Stomach (tissue), 9 donors: ENCODE data around the gene VWC2. TPM values are rescaled to one million over a fixed set of nuclear protein-coding genes. Genes with fewer than 3 reads are reported as not detected.

Experiments used
- DNase-seq, 2 donors: peaks; one replicate each; pipeline versions ENCODE4 v3.0.0 to v3.0.0-alpha.2; 2013 to 2019
- H3K27ac ChIP-seq, 5 donors: fragments of 200-600 bp in 4 of 5; sonication (generic) in 4 of 5; one replicate each; pipeline ENCODE4 v1.5.1; 2013 to 2019; ENCODE audit warnings: mild to moderate bottlenecking in 1 of 5, moderate library complexity in 1 of 5
- H3K27me3 ChIP-seq, 3 donors: fragments of 200-600 bp; sonication (generic); one replicate each; pipeline ENCODE4 v1.5.1; 2017 to 2019; ENCODE audit warnings: mixed run types in 1 of 3
- H3K36me3 ChIP-seq, 4 donors: fragments of 200-600 bp; sonication (generic); 1 replicate in 3 of 4; 2 replicates in 1 of 4; pipeline ENCODE4 v1.5.1; 2016 to 2019
- H3K4me1 ChIP-seq, 4 donors: fragments of 200-600 bp; sonication (generic); one replicate each; pipeline ENCODE4 v1.5.1; 2016 to 2019
- H3K4me3 ChIP-seq, 4 donors: fragments of 200-600 bp; sonication (generic) in 3 of 4; one replicate each; pipeline ENCODE4 v1.5.1; 2016 to 2019; ENCODE audit warnings: mild to moderate bottlenecking in 1 of 4
- H3K9me3 ChIP-seq, 4 donors: fragments of 200-600 bp; sonication (generic); one replicate each; pipeline ENCODE4 v1.5.1; 2016 to 2019
- CTCF ChIP-seq, 7 experiments: fragments of 450-650 bp in 4 of 7; fragments of 200-600 bp in 3 of 7; sonication (generic) in 3 of 7; IDR thresholded peaks; one replicate each; pipeline ENCODE4 v1.5.1; 2016 to 2019; ENCODE audit warnings: antibody characterized with exemption in 7 of 7, control low read depth in 2 of 7, mild to moderate bottlenecking in 1 of 7
- EP300 ChIP-seq: sonication (generic); formaldehyde crosslinking; IDR thresholded peaks from one replicate; pipeline ENCODE4 v1.6.1; 2017; ENCODE audit warnings: antibody characterized with exemption
- POLR2A ChIP-seq, 4 donors: fragments of 450-650 bp; IDR thresholded peaks; one replicate each; pipeline ENCODE4 v1.6.1; 2016; ENCODE audit warnings: antibody characterized with exemption in 4 of 4, control low read depth in 2 of 4, mild to moderate bottlenecking in 1 of 4, moderate library complexity in 1 of 4
- POLR2AphosphoS5 ChIP-seq, 3 donors: sonication (generic); formaldehyde crosslinking; IDR thresholded peaks; one replicate each; pipeline ENCODE4 v1.6.1; 2016; ENCODE audit warnings: antibody characterized with exemption in 3 of 3
- WGBS, 5 donors: extraction: QIAGEN DNeasy Blood & Tissue Kit in 3 of 5; methylation state at CpG; one replicate each; pipeline versions ENCODE4 v1.1.5 to v1.1.7; 2013 to 2018; 5-methylcytosine and 5-hydroxymethylcytosine counted together
- intact Hi-C: fragments of 100-400 bp; cut with DNase I; formaldehyde crosslinking; loops from one replicate; pipeline ENCODE4 v1.15.1; 2023; ENCODE audit warnings: low total_unique reads
- polyA plus RNA-seq, 3 donors: library from polyadenylated mRNA; stranded (reverse); fragments of 200-250 nt; gene quantifications; one replicate each; pipeline ENCODE4 v1.2.3, GENCODE V29; 2013
- total RNA-seq, 5 donors: library from RNA; depleted of rRNA; stranded (reverse); fragments of >200 nt; gene quantifications; one replicate each; pipeline versions ENCODE4 v1.1.0 to v1.2.3, GENCODE V29; 2014 to 2016
- donor health status: healthy with polysubstance abuse.
- donor health status: Bipolar disorder and iron deficiency.
- donor health status: healthy.

Gene VWC2
- total and polyA plus RNA-seq, 8 donors, result under 0.01 to 0.45 (median 0.10) TPM; not detected in 4

DNA sequence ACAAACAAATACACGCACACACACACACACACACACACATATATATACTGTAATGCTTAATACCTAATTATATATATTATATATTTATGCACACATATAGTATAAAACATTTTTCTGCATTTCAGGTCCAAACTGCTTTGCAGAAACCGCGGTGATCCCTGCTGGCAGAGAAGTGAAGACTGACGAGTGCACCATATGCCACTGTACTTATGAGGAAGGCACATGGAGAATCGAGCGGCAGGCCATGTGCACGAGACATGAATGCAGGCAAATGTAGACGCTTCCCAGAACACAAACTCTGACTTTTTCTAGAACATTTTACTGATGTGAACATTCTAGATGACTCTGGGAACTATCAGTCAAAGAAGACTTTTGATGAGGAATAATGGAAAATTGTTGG lies 138.5 kb downstream of the VWC2 start:
- H3K36me3 ChIP-seq, result no peaks in the 10 kb centered on the region
- 82 to 87% (median 86%) methylated on average over 8 of the region's 8 CpGs for WGBS, 5 donors
- no peak for TF ChIP-seq CTCF (IDR thresholded peaks at IDR 0.05)
- no peak for TF ChIP-seq EP300
- TF ChIP-seq POLR2A (IDR thresholded peaks at IDR 0.05), result no peak
- TF ChIP-seq POLR2AphosphoS5 (IDR thresholded peaks at IDR 0.05), result no peak
- no peak overlapping the region for H3K27ac ChIP-seq
- intact Hi-C loops, result no loop called here
- no peaks in the 10 kb centered on the region for H3K4me1 ChIP-seq
- no peaks in the 10 kb centered on the region for H3K9me3 ChIP-seq
- H3K27me3 ChIP-seq, result no peaks in the 10 kb centered on the region
- no peak for DNase-seq
- H3K4me3 ChIP-seq, result no peak overlapping the region

DNA sequence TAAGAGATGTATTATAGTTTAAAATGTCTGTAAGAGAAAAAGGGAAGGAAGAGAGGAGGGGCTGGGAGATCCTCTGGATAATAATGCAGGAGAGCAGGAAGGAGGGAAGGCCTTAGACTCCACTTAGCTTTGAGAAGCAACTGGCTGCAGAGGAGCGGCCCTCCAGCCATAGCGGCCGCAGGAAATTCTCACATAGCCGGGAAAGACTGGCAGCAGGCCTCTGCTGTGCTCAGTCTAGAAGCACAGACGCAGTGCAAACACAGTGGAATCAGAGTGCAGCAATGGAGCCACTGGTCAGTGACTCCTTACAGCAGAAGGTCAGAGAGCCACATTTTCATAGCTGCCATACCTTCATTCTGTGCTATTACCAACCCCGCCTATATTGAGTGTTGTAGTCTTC lies 153.3 kb downstream of the VWC2 start:
- no peak for DNase-seq
- 80 to 83% (median 81%) methylated on average over 6 of the region's 6 CpGs for WGBS, 5 donors
- Histone ChIP-seq H3K9me3 (peaks cover 0 to 12% (median 5%) of the 10 kb centered on the region in 4 donors), H3K27me3 (no peaks in the 10 kb centered on the region), H3K4me1 (no peaks in the 10 kb centered on the region), H3K36me3 (no peaks in the 10 kb centered on the region), H3K4me3 (no peak overlapping the region), H3K27ac (no peak overlapping the region)
- no peak for TF ChIP-seq CTCF (IDR thresholded peaks at IDR 0.05)
- intact Hi-C loops, result no loop called here

DNA sequence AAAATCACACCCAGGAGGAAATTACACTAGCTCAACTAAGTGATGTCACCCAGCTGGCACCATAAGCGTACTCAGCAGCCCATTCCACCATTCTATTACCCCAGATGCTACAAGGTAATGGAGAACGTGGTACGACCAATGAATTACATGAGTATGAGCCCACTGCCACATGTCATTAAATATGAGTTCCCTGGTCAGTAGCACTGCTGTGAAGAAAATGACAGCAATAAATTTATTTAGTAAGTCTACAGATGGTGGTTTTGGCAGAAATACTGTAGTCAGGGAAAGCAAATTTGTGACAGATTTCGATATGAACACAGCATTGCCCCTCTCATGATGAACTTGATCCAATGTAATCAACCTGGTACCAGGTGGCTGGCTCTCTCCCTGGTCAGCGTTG lies 154.2 kb downstream of the VWC2 start:
- DNase-seq, result no peak

GRCh38 chr7:49928787-49929186 lies 155.3 kb downstream of the VWC2 start:
- no peak for DNase-seq
- Histone ChIP-seq H3K27me3 (no peaks in the 10 kb centered on the region), H3K4me1 (no peaks in the 10 kb centered on the region), H3K4me3 (no peak overlapping the region), H3K36me3 (no peaks in the 10 kb centered on the region), H3K27ac (no peak overlapping the region), H3K9me3 (peaks cover 0 to 28% (median 15%) of the 10 kb centered on the region in 4 donors)
- intact Hi-C loops, result no loop called here
- WGBS, 5 donors, result 84 to 100% (median 96%) methylated on average over 2 of the region's 2 CpGs
- no peak for TF ChIP-seq POLR2A (IDR thresholded peaks at IDR 0.05)
- TF ChIP-seq EP300, result no peak
- no peak for TF ChIP-seq CTCF (IDR thresholded peaks at IDR 0.05)
- TF ChIP-seq POLR2AphosphoS5 (IDR thresholded peaks at IDR 0.05), result no peak

More for the DNA sequence above, 154.2 kb downstream of the VWC2 start:
- no peaks in the 10 kb centered on the region for H3K36me3 ChIP-seq
- H3K9me3 ChIP-seq, result peaks cover 0 to 22% (median 14%) of the 10 kb centered on the region in 4 donors
- no peak for TF ChIP-seq POLR2AphosphoS5 (IDR thresholded peaks at IDR 0.05)
- no peak for TF ChIP-seq EP300
- no peak for TF ChIP-seq CTCF (IDR thresholded peaks at IDR 0.05)
- no peak for TF ChIP-seq POLR2A (IDR thresholded peaks at IDR 0.05)
- 72 to 84% (median 82%) methylated on average over 5 of the region's 5 CpGs for WGBS, 5 donors
- no peaks in the 10 kb centered on the region for H3K27me3 ChIP-seq
- no peak overlapping the region for H3K4me3 ChIP-seq
- no peak overlapping the region for H3K27ac ChIP-seq
- no peaks in the 10 kb centered on the region for H3K4me1 ChIP-seq
- intact Hi-C loops, result no loop called here
